HG02642 (cell line): ENCODE measurements around the gene PCDH8.
"Not testable (repeated sequence)": the region's sequence is repeated elsewhere in the genome, so short reads cannot be mapped to it uniquely, and the experiment has no call there.

Source experiments
- ATAC-seq: cut with Tn5 transposase; IDR thresholded peaks from one replicate; pipeline ENCODE4 v1.9.1; 2021; ENCODE audit warnings: mild to moderate bottlenecking; ENCODE audit not compliant: unreplicated experiment, poor library complexity

The PCDH8 gene

GRCh38 chr13:52827839-52828238 lies 20.6 kb downstream of the PCDH8 start:
- no peak for ATAC-seq

GRCh38 chr13:52817886-52818285 lies 30.6 kb downstream of the PCDH8 start:
- ATAC-seq, result not testable (repeated sequence)

GRCh38 chr13:52815330-52815729 lies 33.1 kb downstream of the PCDH8 start:
- no peak for ATAC-seq

DNA sequence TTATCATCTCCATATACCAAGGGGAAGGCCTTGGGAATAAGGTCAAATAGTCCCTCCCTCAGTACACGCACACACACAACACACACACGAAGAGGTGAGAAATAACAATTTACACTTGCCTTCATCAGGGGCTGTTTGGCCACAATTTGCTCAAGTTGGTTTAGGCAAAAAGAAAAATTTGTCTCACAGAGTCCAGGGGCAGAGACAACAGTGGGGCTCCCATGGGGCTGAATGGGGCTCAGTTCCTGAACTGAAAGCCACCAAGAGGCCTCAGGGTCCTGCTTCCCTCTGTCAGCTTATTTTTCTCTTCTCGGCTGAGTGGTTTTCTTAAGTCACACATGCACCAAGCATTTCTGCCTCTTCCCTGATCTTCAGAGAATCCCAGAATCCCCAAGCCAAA lies 35.5 kb downstream of the PCDH8 start:
- no peak for ATAC-seq

DNA sequence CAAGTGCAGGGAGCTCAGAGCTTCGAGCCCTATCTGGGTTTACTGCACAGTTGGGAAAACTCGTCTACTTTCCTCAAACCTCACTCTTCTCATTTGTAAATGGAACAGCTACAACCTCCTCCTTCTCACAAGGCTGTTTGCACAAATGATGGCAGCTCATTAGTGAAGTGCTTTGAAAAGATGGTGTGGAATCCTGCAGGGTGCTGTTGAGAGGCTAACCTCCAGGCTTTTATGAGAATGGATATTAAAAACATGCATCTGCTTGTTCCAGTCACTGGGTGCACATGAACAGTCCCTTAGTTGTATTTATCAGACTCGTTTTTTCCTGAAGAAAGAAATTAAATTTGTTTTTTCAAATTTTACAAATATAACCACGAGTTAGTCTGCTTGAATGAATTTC lies 36.6 kb downstream of the PCDH8 start:
- no peak for ATAC-seq

GRCh38 chr13:52810526-52810925 lies 37.9 kb downstream of the PCDH8 start:
- ATAC-seq, result no peak

- no peak for ATAC-seq
Observed at GRCh38 chr13:52810011-52810410, 38.4 kb downstream of the PCDH8 start.

GRCh38 chr13:52809310-52809769 lies 39.1 kb downstream of the PCDH8 start:
- ATAC-seq, result peak; percentile 77

GRCh38 chr13:52808842-52809219 lies 39.6 kb downstream of the PCDH8 start:
- ATAC-seq, result no peak

DNA sequence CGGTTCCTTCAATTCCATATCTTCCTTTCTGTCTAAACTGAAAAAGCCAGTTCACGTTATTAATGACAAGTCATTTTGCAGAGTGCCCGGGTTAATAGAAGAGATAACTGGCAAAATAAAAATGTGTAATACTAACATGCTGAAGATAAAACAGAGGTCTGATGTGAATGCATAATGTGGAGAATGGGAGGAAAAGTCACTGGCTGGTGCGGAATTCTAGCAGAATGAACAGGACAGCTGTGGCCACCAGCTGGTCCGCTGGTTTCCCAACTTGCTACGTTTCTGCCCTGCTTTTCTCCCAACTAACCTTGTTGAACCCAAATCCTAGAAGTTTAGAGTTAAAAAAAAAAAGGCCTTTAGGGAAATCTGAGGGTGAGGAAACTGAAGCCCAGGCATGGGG lies 42.4 kb downstream of the PCDH8 start:
- ATAC-seq, result no peak

GRCh38 chr13:52804202-52804641 lies 44.2 kb downstream of the PCDH8 start:
- no peak for ATAC-seq

GRCh38 chr13:52800856-52801255 lies 47.6 kb downstream of the PCDH8 start:
- no peak for ATAC-seq

GRCh38 chr13:52798770-52799430 lies 49.5 kb downstream of the PCDH8 start:
- no peak for ATAC-seq

GRCh38 chr13:52797176-52797575 lies 51.3 kb downstream of the PCDH8 start:
- no peak for ATAC-seq

- no peak for ATAC-seq
Observed at GRCh38 chr13:52794589-52794988, 53.9 kb downstream of the PCDH8 start.

GRCh38 chr13:52793515-52794061 lies 54.9 kb downstream of the PCDH8 start:
- ATAC-seq, result no peak
